NCI-H1436 treated with DMSO at 0.1 percent for 48 hours (cell line): ENCODE measurements around the gene DELE1.

Source experiments
- DNase-seq: peaks from one replicate; lab custom pipeline; 2025; lab: John Stamatoyannopoulos, UW

The DELE1 gene, protein sequence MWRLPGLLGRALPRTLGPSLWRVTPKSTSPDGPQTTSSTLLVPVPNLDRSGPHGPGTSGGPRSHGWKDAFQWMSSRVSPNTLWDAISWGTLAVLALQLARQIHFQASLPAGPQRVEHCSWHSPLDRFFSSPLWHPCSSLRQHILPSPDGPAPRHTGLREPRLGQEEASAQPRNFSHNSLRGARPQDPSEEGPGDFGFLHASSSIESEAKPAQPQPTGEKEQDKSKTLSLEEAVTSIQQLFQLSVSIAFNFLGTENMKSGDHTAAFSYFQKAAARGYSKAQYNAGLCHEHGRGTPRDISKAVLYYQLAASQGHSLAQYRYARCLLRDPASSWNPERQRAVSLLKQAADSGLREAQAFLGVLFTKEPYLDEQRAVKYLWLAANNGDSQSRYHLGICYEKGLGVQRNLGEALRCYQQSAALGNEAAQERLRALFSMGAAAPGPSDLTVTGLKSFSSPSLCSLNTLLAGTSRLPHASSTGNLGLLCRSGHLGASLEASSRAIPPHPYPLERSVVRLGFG

DNA sequence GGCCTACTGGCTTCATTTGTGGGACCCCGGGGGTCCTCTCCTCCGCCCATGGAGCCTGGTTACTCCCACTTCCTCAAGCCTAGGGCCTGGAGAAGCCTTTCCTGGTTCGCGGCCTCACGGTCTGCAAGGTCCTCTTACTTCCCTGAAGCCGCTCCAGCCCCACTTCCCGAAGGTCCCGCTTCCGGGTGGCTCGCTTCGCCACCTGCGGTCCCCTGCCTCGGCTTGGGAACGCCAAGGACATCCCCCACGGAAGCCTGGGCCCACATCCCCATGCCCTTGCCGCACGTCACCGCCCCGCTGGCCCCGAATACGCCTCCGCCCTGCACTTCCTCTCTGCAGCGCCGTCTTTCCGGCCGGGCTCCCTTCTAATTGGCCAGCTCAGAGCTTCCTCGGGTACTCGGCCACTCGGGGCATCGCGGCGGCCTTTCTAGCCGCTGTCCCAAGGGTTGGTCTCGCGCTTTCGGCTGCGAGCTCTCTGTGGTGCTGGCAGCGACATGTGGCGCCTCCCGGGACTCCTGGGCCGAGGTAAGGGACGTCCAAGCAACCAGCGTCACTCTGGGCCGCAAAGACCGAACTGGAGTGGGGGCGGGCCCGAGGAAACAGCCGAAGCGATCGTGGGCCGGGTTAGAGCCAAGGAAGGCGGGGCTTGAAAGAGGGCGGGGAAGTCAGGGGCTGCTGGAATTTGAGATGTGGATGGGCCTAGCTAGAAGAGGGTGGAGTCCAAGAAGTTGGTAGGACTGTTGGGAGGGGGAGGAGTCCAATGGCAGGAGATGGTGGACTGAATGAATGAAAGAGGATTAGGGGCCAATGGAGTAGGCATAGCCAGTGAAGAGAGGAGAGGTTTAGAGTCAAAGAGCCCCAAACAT, at the start of gene DELE1:
Gene DELE1, plus strand, starts transcription at position 424 of the 866 bp plus-strand sequence. Its CDS starts 71 bp downstream, at position 495.
- DNase-seq = peak; percentile 59

DNA sequence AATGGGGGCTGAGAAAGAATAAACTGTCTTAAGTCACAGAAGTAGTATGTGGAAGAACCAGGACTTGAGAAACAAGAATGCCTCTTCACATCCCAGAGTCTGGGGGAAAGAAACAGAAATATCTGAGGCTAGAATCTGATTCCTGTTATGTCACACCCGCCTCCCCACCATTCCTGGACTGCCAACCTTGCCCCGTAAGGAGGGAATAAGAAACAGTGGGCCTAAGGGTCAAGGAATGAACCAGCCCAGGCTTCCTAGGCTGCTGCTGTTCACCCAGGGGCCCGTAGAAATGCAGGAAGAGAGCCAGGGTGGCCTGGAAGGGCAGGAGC, 49.8 kb upstream of the DELE1 start:
- DNase-seq = no peak

DNA sequence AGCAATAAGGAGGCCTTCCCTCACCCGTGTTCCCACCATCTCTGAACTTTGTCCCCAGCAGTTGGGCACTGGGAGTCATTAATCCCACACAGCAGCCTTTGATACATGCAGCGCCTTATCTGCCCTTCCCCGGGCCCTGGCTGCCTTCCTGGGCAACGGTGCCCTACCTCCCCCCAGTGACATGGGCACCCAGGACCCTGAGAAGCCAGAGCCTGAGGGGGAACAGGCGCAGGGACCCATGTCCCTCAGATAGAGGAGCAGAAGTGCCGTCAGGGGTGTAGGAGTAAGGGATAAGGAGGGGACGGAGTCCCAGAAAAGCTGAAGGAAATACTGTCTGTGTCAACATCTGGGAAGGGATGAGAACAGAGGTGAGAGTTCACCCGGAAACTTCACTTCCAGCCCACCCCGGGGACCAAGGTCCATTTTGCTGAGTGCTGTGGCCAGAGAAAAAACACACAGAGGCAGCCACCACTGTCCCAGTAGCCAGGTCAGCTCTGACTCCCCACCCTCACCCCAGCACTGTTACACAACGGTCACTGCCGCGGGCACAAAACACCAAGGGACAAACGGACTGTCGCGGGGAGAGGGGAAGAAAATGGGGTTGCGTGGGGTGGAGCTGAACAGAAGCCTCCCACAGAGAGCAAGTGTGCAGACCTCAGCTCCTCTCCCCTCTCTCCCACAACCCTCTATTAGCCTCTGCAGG, 49.3 kb upstream of the DELE1 start:
- no peak for DNase-seq

DNA sequence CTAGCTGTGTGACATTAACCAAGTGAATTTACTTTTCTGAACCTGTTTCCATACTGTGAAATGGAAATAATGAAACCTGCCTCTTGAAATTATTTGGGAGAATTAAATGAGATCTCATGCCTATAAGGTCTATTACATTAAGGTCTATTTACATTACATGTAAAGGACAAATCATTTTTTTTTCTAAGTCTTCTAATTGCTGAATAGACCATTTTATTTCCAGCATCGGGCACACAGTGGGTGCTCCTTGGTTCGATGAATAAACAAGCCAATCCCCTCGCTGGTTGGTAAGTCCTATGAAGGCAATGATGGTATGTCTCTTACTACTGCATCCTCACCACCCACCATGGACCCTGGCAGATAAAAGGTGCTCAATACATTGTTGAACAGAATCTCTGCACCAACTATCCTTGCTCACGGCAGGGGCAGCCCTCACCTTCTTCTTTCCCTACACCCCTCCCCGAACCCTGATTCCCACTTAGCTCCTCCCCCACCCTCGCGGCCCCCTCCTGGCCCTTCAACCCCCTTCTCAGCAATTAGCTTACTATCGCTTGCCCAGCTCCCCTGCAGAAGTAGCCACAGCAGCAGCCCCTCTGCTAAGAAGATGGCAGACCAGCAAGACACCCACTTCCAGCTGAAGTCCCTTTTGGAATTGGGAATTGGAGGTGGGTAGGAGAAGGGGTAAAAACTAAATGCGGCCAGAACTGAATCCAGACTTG, 48.5 kb upstream of the DELE1 start:
- DNase-seq = no peak

DNA sequence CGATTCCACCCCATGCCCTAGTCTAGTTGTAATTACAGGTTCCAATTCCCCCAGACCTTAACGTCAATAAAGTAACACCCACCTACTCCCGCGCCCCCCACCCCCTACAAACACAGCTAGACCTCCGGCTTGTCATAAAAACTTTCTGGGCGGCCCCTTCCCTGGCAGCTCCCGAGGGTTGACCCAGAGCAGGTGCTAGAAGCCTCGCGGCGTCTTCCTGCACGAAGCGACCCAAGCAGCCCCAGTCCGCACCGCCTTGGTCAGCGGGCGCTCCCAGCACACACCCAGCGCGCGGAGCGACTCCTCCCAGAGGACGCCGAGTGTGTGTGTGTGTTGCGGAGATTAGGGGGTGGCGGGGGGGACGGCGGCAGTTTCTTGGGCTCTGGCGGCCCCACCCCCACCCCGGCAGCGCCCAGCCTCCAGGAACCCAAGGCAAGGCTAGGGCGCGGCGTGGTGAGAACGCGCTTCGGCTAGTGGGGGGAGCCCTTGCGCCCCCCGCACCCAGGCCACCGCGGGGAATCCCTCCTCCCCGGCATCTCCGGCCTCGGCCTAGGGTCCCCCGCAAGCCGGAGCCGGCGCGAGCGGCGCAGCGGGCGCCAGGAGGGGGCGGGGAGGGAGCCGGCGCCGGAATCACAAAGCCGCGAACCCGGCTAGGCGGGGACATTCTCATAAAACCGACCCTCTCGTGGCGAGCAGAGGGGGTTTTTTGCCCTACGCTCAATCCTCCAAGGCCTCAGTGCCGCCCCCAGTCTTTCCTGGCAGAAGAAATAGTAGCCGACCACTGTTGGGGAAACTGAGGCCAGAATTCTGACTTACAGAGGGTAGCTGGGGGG, 47.7 kb upstream of the DELE1 start:
- no peak for DNase-seq

DNA sequence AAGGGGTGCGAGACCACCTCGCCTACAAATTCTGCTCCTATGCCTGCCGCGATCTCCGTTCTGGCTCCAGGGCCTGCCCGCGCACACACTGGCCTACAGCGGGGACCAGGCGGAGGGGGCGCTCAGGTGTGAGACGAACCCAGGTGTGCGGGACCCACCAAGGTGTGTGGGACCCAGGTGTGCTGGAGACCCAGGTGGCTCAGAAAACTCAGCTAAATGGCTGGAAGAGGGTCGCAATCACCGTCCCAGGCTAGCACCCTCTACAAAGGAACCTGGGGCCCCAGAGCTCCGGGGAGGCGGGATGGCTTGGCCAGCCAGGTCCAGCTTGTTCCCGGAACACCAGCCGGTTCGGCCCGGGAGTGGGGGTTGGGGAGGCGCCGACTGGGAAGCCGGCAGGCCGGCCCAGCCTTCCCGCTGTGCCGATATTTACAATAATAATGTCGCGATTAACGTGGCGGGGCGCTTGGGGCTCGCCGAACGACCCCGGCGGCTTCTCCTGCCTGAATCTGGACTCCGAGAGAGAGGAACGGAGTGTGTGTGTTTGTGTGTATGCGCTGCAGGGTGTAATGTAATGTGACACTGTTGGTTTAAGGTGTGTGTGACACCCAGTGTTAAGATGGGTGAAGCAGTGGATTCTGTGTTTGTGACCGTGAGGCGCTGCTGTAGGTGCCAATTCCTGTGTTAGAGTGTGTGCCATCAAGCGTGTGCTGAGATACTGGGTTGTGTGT, 46.9 kb upstream of the DELE1 start:
- DNase-seq = no peak

DNA sequence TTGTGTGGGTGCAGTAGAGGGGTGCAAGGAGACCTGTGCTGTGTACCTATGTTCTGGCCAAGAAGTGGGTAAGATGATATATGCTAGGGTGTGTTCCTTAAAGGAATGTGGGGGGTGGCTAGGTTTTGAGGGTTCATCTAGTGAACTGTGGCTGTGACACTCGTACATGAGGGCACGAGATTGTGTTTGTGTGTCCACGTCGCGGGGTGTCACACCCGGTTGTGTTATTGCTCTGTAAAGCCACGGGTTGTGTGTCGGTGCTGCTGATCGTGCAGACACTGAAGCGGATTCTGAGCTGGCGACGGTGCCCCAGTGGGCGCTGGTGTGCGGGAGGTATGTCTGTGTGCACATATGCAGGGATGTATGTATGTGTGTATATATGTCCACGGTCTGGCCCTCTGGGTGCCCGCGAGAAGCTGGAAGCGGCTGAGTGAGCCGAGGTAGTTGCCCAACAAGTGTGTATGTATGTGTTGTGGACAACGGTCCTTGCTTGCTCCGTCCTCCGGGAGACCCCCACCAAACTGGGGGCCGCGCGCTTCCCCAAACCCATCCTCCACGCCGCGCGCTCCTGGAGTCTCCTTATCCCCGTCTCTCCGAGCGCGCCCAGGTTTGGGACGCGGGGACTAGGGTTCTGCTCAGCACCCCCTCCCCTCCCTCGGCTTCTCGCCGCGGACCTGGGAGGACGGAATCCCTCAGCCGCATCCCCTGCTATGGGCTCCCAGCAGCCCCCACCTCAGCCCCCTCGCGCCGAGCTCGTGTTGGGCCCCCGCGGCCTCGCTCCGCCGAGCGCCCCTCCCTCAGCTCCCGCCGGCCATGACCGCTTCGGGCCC, 46.1 kb upstream of the DELE1 start:
- no peak for DNase-seq

DNA sequence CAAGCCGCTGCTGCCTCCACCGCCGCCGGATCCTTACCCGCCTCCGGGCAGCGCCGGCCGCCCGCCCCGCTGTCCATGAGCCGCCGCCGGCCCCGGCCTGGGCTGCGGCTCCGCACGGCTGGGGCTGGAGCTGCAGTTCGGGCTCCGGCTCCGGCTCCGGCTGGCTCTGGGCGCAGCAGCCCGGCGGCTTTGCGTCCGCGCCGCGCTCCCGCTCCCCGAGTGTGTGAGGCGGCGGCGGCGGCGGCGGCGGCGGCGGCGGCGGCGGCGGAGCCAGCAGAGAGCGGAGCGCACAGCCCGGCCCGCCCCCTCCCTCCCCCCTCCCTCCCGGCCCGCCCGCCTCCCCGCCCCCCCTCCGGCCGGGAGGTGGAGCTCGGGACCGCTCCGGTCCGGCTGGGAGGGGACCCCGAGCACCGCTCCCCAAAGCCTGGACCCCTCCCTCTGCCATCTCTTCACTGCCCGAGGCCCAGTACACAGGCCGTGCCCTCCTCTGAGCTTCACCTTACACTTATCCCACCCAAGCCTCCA, 45.4 kb upstream of the DELE1 start, which contains the start of gene PCDH1:
Gene PCDH1, minus strand, starts transcription at position 225 of the 525 bp plus-strand sequence. Its CDS starts 148 bp downstream, at position 77.
- DNase-seq = no peak

DNA sequence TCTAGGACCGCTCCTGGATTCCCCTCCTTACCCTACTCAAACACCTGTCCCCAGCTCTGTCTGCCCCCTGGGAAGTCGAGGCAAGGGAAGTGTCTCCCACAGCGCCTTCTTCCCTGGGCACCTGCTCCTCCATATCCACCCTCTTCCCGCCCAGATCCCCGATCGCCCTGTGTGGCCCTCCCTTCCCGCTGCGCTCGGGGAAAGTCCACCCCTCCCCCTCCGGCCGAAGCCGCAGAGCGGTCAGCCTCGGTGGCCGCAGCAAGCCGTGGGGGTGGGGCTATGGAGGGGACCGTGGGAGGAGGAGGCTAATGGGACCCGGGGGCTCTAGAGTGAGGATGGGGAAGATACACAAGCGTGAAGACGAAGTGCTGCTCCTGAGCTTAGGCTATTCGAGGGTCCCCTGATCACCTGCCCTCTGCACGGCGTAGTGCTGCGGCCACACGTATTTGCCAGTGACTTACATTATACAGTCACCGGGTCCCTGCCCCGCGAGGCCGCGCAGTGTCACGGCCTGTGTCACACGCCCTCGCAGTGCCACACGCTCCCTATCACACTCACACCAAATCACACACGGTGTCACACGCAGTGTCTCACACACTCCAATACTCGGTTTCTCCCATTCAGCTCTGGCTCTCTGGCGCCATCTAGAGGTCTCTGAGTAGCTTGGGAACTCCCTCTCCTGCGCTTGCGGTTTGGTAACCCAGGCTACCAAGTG, 44.8 kb upstream of the DELE1 start:
- peak; percentile 60 for DNase-seq

DNA sequence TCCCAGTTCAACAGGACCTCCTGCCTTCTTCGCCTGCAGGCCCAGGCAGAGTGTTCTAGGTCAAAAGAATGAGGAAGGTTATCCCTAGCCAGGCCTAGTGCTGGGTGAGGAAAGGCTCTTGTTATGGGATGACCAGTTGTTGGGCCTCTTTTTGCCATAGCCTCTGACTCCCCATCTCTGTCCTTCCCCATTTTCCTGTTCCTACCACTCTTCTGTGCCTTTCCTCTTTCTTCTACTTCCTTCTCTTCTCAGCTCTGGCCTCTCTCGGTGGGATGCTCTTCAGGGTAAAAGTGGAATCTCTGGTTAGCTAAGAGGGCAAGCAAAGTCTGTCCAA, 44.3 kb upstream of the DELE1 start:
- DNase-seq = no peak

DNA sequence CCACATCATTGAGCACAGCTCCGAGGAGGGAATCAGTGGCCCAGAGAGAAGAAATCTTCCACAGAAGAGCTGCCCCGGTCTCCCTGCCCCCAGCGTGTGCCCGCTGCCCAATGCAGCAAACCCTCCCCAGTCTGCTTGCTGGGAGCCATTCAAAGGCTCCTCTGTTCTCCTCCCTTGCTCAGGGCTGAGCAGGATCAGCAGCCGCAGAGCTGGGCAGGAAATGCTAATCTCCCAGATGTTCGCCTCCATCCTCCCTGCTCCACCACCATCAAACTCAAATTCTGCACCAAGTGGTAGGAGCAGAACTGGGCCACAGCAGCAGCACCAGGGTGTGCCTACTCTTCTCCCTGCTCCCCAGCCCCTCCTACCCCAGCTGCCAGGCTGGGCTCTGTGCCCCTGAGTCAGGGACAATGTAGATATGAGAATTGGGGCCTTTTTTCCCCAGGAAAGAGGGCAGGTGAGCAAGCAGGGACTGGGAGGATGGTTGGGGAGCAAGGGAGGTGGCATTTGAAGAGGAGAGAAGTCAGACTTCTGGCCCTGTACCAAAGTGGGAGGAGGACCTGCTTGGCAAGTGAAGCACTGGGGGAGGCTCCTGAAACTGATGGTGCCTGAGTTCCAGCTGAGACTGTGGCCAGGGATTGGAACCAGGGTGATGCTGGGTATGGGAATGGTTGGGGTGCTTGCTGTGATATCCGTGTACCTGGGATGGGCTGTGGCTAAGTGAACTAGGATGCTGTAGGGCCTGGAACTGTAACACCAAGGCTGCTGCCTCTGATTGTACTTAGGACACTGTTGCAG, 43.5 kb upstream of the DELE1 start:
- no peak for DNase-seq

DNA sequence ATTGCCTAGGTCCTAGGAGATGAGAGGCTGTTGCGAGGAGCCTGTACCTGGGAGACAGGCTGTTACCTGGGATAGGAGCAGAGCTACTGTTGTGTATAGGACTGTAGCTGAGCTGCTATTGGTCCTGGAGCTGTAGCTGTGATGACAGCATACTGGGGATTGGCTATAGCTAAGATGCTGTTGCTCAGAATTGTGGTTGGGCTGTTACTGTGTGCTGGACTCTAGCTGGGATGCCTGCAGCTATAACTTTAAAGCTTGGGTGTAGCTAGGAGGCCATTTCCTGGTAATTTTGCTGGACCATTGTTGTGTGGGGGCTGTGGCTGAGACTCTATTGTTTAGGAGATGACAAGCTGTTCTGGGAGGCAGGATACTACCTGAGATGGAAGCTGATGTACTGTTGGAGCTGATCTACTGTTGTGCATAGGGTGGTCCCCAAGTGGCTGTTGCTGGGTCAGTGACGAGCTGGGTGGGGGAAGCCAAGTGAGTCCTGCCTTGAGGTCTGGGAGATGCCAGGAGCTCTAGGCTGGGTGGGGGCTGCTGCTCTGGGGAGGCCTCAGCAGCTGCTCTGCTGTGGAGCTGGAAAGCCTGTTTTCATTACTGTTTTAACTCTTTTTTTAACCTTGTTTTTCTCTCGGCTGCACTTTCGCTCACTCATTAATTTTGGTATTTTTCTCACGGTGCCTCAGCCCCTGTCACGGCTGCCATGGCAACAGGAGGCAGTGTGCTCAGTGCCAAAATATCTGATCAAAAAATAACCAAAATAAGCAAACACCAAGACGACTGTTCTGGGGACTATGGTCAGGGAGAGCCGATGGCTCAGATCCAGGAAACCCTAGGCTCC, 42.5 kb upstream of the DELE1 start:
- DNase-seq = no peak

DNA sequence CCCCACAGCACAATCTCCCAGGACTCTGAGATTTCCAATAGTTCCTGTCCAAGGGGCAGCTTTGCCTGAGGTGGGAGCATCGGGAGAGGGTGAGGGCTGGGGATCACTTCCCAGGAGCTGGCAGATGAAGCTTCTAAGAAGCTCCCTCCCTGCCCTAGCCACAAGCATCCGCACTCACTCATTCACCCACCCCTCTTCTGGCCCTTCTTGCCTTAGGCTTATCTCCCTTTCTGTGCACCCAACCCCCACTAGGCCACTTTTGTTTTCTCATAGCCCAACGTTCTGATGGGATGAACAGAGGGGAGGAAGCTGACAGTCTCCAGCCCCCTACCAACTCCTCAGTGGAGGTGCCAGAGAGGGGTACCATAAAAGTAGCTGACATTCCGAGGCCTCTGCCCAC, 41.8 kb upstream of the DELE1 start:
- no peak for DNase-seq

DNA sequence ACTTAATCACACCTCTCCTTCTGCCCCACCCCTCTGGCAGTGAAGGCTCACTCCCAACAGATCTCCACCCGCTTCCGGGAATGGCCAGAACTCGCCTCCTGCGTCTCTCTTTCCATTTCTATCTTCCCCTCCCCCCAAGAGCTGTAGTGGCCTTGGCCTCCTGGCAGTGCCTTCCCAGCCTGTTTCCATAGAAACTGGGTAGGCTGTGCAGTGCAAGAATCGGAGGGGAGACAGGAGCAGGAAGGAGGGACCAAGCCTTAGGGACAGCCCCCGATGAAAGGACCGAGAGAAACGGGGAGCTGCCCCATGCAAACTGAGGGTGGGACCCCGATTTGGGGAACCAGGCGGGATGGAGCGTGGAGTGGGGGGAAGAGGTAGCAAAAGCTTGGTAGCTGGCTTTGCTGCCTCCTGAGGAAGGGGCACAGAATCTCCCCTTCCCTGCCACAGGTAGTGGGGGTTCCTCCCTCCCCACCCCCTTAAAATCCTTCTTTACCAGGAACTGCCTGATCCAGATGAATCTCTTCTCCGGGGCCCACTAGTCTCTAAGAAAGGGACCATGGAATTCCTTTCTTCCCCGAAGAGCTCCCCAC, 41.0 kb upstream of the DELE1 start:
- DNase-seq = no peak

DNA sequence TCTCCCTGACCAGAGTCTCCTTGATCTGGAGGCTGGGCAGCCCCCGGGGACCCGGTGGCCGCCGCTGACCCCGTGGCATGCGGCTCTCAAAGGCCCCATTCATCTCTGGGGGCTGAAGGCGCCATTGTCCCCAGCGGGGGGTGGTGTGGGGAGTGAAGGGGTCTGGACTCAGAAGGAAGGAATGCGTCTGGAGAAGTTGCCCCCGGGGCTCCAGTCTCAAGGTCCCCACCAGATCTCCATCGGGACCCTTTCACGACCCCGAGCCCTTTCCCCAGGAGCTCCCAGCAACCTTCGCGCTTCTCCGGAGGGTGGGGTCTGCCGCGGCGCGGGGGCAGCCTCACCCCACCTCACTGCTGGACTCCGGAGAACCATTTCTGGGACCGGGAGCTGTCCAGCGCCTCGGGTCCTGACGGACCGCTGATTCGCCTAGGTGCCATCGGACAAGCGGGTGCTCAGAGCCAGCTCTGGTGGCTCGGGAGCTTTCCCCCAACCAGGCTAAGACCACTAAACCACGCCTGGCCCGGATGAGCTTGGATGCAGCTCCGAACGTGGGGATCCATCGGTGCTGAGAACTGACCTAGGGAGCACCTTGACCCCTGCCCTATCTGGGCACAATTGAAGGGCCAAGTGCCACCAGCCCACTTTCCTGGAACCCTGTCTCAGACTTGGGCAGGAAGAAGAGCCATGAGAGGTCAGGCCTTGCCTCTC, 40.3 kb upstream of the DELE1 start:
- DNase-seq = no peak
